SU-DHL-6 (cell line): ENCODE measurements around the gene CACNA1G.

ENCODE experiments used
- H2AFZ ChIP-seq: fragments of 200-600 bp; sonication (generic); 2 replicates; pipeline ENCODE4 v1.6.1; 2014; ENCODE audit warnings: low read depth, mild to moderate bottlenecking, moderate library complexity, mixed read lengths, antibody characterized with exemption, low read length; ENCODE audit not compliant: severe bottlenecking
- H3F3A ChIP-seq: fragments of 200-600 bp; shearing (Covaris generic); 2 replicates; pipeline ENCODE4 v1.6.0; 2016; ENCODE audit warnings: antibody characterized with exemption, mild to moderate bottlenecking; ENCODE audit not compliant: insufficient read depth
- H3K27ac ChIP-seq: fragments of 200-600 bp; sonication (generic); 2 replicates; pipeline ENCODE4 v1.5.1; 2016; ENCODE audit warnings: low read depth, mild to moderate bottlenecking, low read length, moderate library complexity, mixed read lengths
- H3K27me3 ChIP-seq: fragments of 200-600 bp; sonication (generic), shearing (Covaris generic); 2 replicates; pipeline ENCODE4 v1.6.0; 2014; ENCODE audit warnings: mild to moderate bottlenecking, low read length
- H3K36me3 ChIP-seq: fragments of 200-600 bp; sonication (generic); 2 replicates; pipeline ENCODE4 v1.6.1; 2014; ENCODE audit warnings: mild to moderate bottlenecking, low read length, mixed read lengths
- H3K4me2 ChIP-seq: fragments of 300-600, 200-600 bp; shearing (Covaris generic), sonication (generic); 2 replicates; pipeline ENCODE4 v1.6.0; 2014; ENCODE audit warnings: low read length, low read depth, mild to moderate bottlenecking; ENCODE audit not compliant: poor library complexity, severe bottlenecking
- H3K4me3 ChIP-seq: fragments of 200-600 bp; sonication (generic); 2 replicates; pipeline ENCODE4 v1.5.1; 2014; ENCODE audit warnings: antibody characterized with exemption, low read length, mild to moderate bottlenecking, mixed read lengths; ENCODE audit not compliant: insufficient read depth, poor library complexity, severe bottlenecking
- H3K79me2 ChIP-seq: fragments of 200-600 bp; sonication (generic); 2 replicates; pipeline ENCODE4 v1.6.1; 2014; ENCODE audit warnings: mild to moderate bottlenecking, low read length, moderate library complexity; ENCODE audit not compliant: insufficient read depth
- H3K9ac ChIP-seq: fragments of 200-600 bp; sonication (generic); 2 replicates; pipeline ENCODE4 v1.7.0; 2014; ENCODE audit warnings: mild to moderate bottlenecking, low read length
- H3K9me2 ChIP-seq: fragments of 200-600 bp; sonication (generic); replicated peaks from 2 replicates; pipeline ENCODE4 v1.6.1; 2014; ENCODE audit warnings: low read length; ENCODE audit not compliant: insufficient read depth
- H3K9me3 ChIP-seq: fragments of 200-600 bp; sonication (generic); 2 replicates; pipeline ENCODE4 v1.6.1; 2014; ENCODE audit warnings: low read length, mixed read lengths; ENCODE audit not compliant: insufficient read depth
- H4K20me1 ChIP-seq: fragments of 200-600 bp; sonication (generic); 2 replicates; pipeline ENCODE4 v1.6.1; 2014; ENCODE audit warnings: low read depth, mild to moderate bottlenecking, antibody characterized with exemption, low read length, moderate library complexity, mixed read lengths
- EZH2phosphoT487 ChIP-seq: fragments of 200-600 bp; sonication (generic), shearing (Covaris generic); conservative IDR thresholded peaks from 2 replicates; pipeline ENCODE4 v1.6.1; 2018; ENCODE audit warnings: mild to moderate bottlenecking, antibody characterized with exemption, low read length, moderate library complexity, mixed read lengths
- TF ChIP-seq, protein P1 (sequence below): fragments of 200-600 bp; sonication (generic); IDR thresholded peaks from one replicate; pipeline ENCODE4 v1.5.1; 2017; ENCODE audit warnings: antibody characterized with exemption, mild to moderate bottlenecking, low read length, moderate library complexity; ENCODE audit not compliant: insufficient read depth, poor library complexity, severe bottlenecking

CACNA1G gene

GRCh38 chr17:50521514-50521913 lies 39.0 kb upstream of the CACNA1G start:
- Histone ChIP-seq H3K9ac (no peak overlapping the region), H4K20me1 (no peaks in the 10 kb centered on the region), H3K36me3 (no peaks in the 10 kb centered on the region), H3K9me2 (no peaks in the 10 kb centered on the region), H3K27me3 (no peaks in the 10 kb centered on the region), H3K4me3 (no peak overlapping the region), H3K9me3 (no peaks in the 10 kb centered on the region), H3K4me2 (no peak overlapping the region), H3F3A (no peaks in the 10 kb centered on the region), H3K27ac (no peak overlapping the region), H2AFZ (no peak overlapping the region), H3K79me2 (no peaks in the 10 kb centered on the region)
- TF ChIP-seq EZH2phosphoT487: no peak
- TF ChIP-seq, protein P1, sequence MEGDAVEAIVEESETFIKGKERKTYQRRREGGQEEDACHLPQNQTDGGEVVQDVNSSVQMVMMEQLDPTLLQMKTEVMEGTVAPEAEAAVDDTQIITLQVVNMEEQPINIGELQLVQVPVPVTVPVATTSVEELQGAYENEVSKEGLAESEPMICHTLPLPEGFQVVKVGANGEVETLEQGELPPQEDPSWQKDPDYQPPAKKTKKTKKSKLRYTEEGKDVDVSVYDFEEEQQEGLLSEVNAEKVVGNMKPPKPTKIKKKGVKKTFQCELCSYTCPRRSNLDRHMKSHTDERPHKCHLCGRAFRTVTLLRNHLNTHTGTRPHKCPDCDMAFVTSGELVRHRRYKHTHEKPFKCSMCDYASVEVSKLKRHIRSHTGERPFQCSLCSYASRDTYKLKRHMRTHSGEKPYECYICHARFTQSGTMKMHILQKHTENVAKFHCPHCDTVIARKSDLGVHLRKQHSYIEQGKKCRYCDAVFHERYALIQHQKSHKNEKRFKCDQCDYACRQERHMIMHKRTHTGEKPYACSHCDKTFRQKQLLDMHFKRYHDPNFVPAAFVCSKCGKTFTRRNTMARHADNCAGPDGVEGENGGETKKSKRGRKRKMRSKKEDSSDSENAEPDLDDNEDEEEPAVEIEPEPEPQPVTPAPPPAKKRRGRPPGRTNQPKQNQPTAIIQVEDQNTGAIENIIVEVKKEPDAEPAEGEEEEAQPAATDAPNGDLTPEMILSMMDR: no peak

GRCh38 chr17:50522766-50523165 lies 37.7 kb upstream of the CACNA1G start:
- H3K27ac ChIP-seq: no peak overlapping the region
- no peak overlapping the region for H3K4me2 ChIP-seq
- no peaks in the 10 kb centered on the region for H3K27me3 ChIP-seq
- no peaks in the 10 kb centered on the region for H3F3A ChIP-seq
- TF ChIP-seq EZH2phosphoT487: no peak
- TF ChIP-seq, protein P1: no peak
- no peaks in the 10 kb centered on the region for H3K79me2 ChIP-seq
- H3K4me3 ChIP-seq: no peak overlapping the region
- H3K36me3 ChIP-seq: no peaks in the 10 kb centered on the region
- H4K20me1 ChIP-seq: no peaks in the 10 kb centered on the region
- H3K9me2 ChIP-seq: no peaks in the 10 kb centered on the region
- H2AFZ ChIP-seq: no peak overlapping the region
- no peaks in the 10 kb centered on the region for H3K9me3 ChIP-seq
- H3K9ac ChIP-seq: no peak overlapping the region

- H4K20me1 ChIP-seq: no peaks in the 10 kb centered on the region
- TF ChIP-seq, protein P1: no peak
- TF ChIP-seq EZH2phosphoT487: no peak
- no peak overlapping the region for H3K4me3 ChIP-seq
Observed at GRCh38 chr17:50523208-50523607, 37.3 kb upstream of the CACNA1G start.

DNA sequence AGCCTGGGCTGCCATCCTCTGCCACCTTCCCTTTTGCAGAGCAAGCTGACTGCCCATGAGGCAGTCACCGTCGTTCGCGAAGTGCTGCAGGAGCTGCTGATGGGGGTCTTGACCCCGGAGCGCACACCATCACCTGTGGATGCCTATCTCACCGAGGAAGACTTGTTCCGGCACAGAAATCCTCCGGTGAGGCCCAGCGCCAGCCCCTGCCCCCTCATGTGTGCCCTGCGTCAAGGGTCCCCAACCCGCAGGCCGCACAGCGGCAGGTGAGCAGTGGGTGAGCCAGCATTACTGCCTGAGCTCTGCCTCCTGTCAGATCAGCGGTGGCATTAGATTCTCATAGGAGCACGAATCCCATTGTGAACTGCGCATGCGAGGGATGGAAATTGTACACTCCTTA lies 35.7 kb upstream of the CACNA1G start:
- no peak overlapping the region for H3K9ac ChIP-seq
- H3K27ac ChIP-seq: no peak overlapping the region
- no peaks in the 10 kb centered on the region for H3K27me3 ChIP-seq

More at GRCh38 chr17:50523208-50523607, 37.3 kb upstream of the CACNA1G start:
- H3K9ac ChIP-seq: no peak overlapping the region
- H3K27ac ChIP-seq: no peak overlapping the region
- no peaks in the 10 kb centered on the region for H3K9me2 ChIP-seq
- H3K27me3 ChIP-seq: no peaks in the 10 kb centered on the region
- H3F3A ChIP-seq: no peaks in the 10 kb centered on the region
- H3K9me3 ChIP-seq: no peaks in the 10 kb centered on the region
- no peak overlapping the region for H2AFZ ChIP-seq
- no peak overlapping the region for H3K4me2 ChIP-seq
- H3K36me3 ChIP-seq: no peaks in the 10 kb centered on the region
- no peaks in the 10 kb centered on the region for H3K79me2 ChIP-seq

More for the DNA sequence above, 35.7 kb upstream of the CACNA1G start:
- TF ChIP-seq, protein P1: no peak
- no peak for TF ChIP-seq EZH2phosphoT487
- H3K4me2 ChIP-seq: no peak overlapping the region
- H3K9me3 ChIP-seq: no peaks in the 10 kb centered on the region
- H4K20me1 ChIP-seq: no peaks in the 10 kb centered on the region
- no peaks in the 10 kb centered on the region for H3K36me3 ChIP-seq
- no peaks in the 10 kb centered on the region for H3K79me2 ChIP-seq
- no peaks in the 10 kb centered on the region for H3K9me2 ChIP-seq
- H3K4me3 ChIP-seq: no peak overlapping the region
- no peaks in the 10 kb centered on the region for H3F3A ChIP-seq
- no peak overlapping the region for H2AFZ ChIP-seq
